ENCODE data around the gene AQP5. TPM values are rescaled to one million over a fixed set of nuclear protein-coding genes. Genes with fewer than 3 reads are reported as not detected.

The AQP5 gene
- total and polyA plus RNA-seq, 4 donors, result 0.20 to 2.4 (median 1.4) TPM

GRCh38 chr12:49921936-49922335 lies 39.7 kb upstream of the AQP5 start:
- no peak for DNase-seq (ENCODE audit: low read depth in 4 of 6, low spot score in 6 of 6)
- Histone ChIP-seq H3K27ac (ENCODE audit: low read depth, low read length) (no peak overlapping the region), H3K9me3 (ENCODE audit: control insufficient read depth, insufficient read depth, low read length) (no peaks in the 10 kb centered on the region), H3K27me3 (ENCODE audit: control insufficient read depth, insufficient read depth, low read length) (no peaks in the 10 kb centered on the region), H3K4me1 (ENCODE audit: control insufficient read depth, insufficient read depth, low read length) (peaks cover 10% of the 10 kb centered on the region), H3K4me3 (ENCODE audit: low read depth, low read length) (no peak overlapping the region), H3K36me3 (ENCODE audit: control insufficient read depth, insufficient read depth, low read length) (no peaks in the 10 kb centered on the region)
- 71% methylated on average over 6 of the region's 6 CpGs for WGBS (ENCODE audit: insufficient coverage)

DNA sequence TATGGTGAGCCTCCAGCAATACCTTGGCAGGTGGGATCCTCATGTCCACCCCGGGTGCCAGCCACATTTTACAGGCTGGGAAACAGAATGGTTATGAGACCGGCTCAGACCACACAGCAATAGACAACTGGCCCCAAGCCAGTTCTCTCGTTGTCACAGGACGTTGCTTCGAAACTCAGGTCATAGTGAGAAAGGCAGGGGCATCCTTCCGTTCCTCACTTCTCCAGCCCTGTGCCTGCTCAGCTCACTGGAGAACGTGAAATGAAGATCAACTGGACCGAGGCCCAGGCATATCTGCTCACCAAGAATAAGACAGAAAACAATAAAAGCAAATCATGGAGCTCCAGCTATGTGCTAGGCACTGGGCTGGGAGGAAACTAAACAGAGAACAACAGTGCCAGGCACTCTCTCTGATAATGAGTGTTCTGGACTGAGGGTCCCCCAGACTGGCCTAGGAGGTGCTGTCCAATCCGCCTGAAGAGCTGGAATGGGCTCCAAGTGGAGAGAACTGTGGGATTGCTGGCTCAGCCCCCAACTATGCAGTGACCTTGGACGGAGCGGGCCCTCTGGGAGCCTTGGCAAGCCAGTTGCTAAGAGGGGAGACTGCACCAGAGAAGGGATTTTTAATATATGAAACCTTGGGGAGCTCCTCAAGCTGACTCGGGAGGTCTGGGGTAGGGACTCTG lies 39.2 kb upstream of the AQP5 start:
- Histone ChIP-seq H3K36me3 (ENCODE audit: control insufficient read depth, insufficient read depth, low read length) (no peaks in the 10 kb centered on the region), H3K9me3 (ENCODE audit: control insufficient read depth, insufficient read depth, low read length) (no peaks in the 10 kb centered on the region), H3K4me1 (ENCODE audit: control insufficient read depth, insufficient read depth, low read length) (peaks cover 5% of the 10 kb centered on the region), H3K27ac (ENCODE audit: low read depth, low read length) (no peak overlapping the region), H3K4me3 (ENCODE audit: low read depth, low read length) (no peak overlapping the region), H3K27me3 (ENCODE audit: control insufficient read depth, insufficient read depth, low read length) (no peaks in the 10 kb centered on the region)
- DNase-seq (ENCODE audit: low read depth in 4 of 6, low spot score in 6 of 6), result no peak
- WGBS (ENCODE audit: insufficient coverage), result 78% methylated on average over 11 of the region's 12 CpGs

- no peak overlapping the region for H3K4me3 ChIP-seq (ENCODE audit: low read depth, low read length)
- H3K27me3 ChIP-seq (ENCODE audit: control insufficient read depth, insufficient read depth, low read length), result no peaks in the 10 kb centered on the region
- WGBS (ENCODE audit: insufficient coverage), result 85% methylated on average over 3 of the region's 7 CpGs
- H3K9me3 ChIP-seq (ENCODE audit: control insufficient read depth, insufficient read depth, low read length), result no peaks in the 10 kb centered on the region
- H3K4me1 ChIP-seq (ENCODE audit: control insufficient read depth, insufficient read depth, low read length), result no peaks in the 10 kb centered on the region
- no peak for DNase-seq (ENCODE audit: low read depth in 4 of 6, low spot score in 6 of 6)
- no peaks in the 10 kb centered on the region for H3K36me3 ChIP-seq (ENCODE audit: control insufficient read depth, insufficient read depth, low read length)
- no peak overlapping the region for H3K27ac ChIP-seq (ENCODE audit: low read depth, low read length)
Observed at GRCh38 chr12:49923035-49923644, 38.5 kb upstream of the AQP5 start.

DNA sequence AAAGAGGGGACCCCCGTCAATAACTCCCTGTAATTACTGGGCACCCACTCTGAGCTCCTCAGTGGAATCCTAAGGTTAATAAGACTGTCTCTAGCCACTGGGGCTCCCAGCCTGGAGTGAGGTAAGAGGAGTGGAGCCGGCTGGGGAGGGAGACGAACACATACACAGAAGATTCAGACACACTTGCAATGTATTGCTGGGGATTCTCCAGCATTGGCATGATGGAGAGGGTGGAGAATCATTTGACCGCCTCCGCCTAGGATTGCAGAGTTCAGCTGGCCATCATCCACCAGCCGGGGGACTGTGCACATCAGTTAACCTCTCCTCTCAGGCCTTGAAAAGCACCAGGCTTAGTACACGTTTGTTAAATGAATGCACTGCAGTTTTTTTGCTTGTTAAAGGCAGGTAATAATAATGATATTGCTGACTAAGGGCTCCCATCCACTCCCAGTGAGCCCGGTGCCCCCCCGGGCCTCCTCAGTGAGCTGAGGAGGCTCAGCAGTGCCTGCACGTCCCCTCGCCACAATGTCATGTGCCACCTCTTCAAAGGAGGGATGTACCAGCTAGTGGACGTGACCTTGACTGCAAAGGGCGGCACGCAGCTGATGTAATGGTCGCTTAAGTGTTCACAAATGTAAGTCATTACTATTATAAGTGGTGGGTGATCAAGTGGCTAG lies 37.7 kb upstream of the AQP5 start:
- no peaks in the 10 kb centered on the region for H3K9me3 ChIP-seq (ENCODE audit: control insufficient read depth, insufficient read depth, low read length)
- no peaks in the 10 kb centered on the region for H3K36me3 ChIP-seq (ENCODE audit: control insufficient read depth, insufficient read depth, low read length)
- no peak for DNase-seq (ENCODE audit: low read depth in 4 of 6, low spot score in 6 of 6)
- no peaks in the 10 kb centered on the region for H3K4me1 ChIP-seq (ENCODE audit: control insufficient read depth, insufficient read depth, low read length)
- no peak overlapping the region for H3K4me3 ChIP-seq (ENCODE audit: low read depth, low read length)
- H3K27me3 ChIP-seq (ENCODE audit: control insufficient read depth, insufficient read depth, low read length), result no peaks in the 10 kb centered on the region
- H3K27ac ChIP-seq (ENCODE audit: low read depth, low read length), result no peak overlapping the region
- 91% methylated on average over 10 of the region's 15 CpGs for WGBS (ENCODE audit: insufficient coverage)

DNA sequence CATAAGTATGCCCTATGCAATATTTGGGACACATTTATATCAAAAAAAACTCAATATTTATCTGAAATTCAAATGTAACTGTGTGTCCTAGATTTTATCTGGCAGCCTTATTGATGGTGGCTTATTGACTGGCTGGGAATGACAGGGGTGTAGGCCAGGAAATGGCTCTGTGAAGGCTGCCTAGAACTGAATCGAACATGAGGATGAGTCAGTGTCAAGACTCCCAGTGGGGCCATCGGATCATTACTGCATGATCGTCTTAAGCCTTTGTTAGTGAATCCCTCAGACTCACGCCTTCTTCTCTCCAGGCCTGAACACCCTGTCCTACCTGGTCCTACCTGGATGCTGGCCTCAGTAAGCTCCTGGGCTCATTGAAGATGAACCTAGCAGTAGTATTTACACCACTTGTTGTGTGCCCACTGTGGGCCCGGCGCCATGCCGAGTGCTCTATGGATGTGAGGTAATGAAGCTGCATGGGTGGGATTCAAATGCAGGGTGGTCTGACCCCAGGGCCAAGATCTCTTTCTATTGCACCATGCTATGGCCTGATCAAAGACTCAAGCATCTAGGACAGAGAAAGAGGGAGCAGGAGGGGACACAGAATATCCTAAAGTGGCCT lies 36.9 kb upstream of the AQP5 start:
- Histone ChIP-seq H3K4me1 (ENCODE audit: control insufficient read depth, insufficient read depth, low read length) (no peaks in the 10 kb centered on the region), H3K27me3 (ENCODE audit: control insufficient read depth, insufficient read depth, low read length) (no peaks in the 10 kb centered on the region), H3K4me3 (ENCODE audit: low read depth, low read length) (no peak overlapping the region), H3K36me3 (ENCODE audit: control insufficient read depth, insufficient read depth, low read length) (no peaks in the 10 kb centered on the region), H3K27ac (ENCODE audit: low read depth, low read length) (no peak overlapping the region), H3K9me3 (ENCODE audit: control insufficient read depth, insufficient read depth, low read length) (no peaks in the 10 kb centered on the region)
- 84% methylated on average over 4 of the region's 7 CpGs for WGBS (ENCODE audit: insufficient coverage)
- no peak for DNase-seq (ENCODE audit: low read depth in 4 of 6, low spot score in 6 of 6)

GRCh38 chr12:49925433-49926204 lies 36.1 kb upstream of the AQP5 start:
- DNase-seq (ENCODE audit: low read depth in 4 of 6, low spot score in 6 of 6), result no peak
- WGBS (ENCODE audit: insufficient coverage), result 97% methylated on average over 5 of the region's 11 CpGs
- H3K27me3 ChIP-seq (ENCODE audit: control insufficient read depth, insufficient read depth, low read length), result no peaks in the 10 kb centered on the region
- H3K4me3 ChIP-seq (ENCODE audit: low read depth, low read length), result no peak overlapping the region
- H3K27ac ChIP-seq (ENCODE audit: low read depth, low read length), result no peak overlapping the region
- H3K4me1 ChIP-seq (ENCODE audit: control insufficient read depth, insufficient read depth, low read length), result no peaks in the 10 kb centered on the region
- no peaks in the 10 kb centered on the region for H3K36me3 ChIP-seq (ENCODE audit: control insufficient read depth, insufficient read depth, low read length)
- no peaks in the 10 kb centered on the region for H3K9me3 ChIP-seq (ENCODE audit: control insufficient read depth, insufficient read depth, low read length)

GRCh38 chr12:49928471-49928870 lies 33.2 kb upstream of the AQP5 start:
- DNase-seq (ENCODE audit: low read depth in 4 of 6, low spot score in 6 of 6), result no peak
- Histone ChIP-seq H3K9me3 (ENCODE audit: control insufficient read depth, insufficient read depth, low read length) (no peaks in the 10 kb centered on the region), H3K27me3 (ENCODE audit: control insufficient read depth, insufficient read depth, low read length) (no peaks in the 10 kb centered on the region), H3K27ac (ENCODE audit: low read depth, low read length) (no peak overlapping the region), H3K36me3 (ENCODE audit: control insufficient read depth, insufficient read depth, low read length) (no peaks in the 10 kb centered on the region), H3K4me1 (ENCODE audit: control insufficient read depth, insufficient read depth, low read length) (no peaks in the 10 kb centered on the region), H3K4me3 (ENCODE audit: low read depth, low read length) (no peak overlapping the region)
- WGBS (ENCODE audit: insufficient coverage), result 92% methylated on average over 5 of the region's 6 CpGs

DNA sequence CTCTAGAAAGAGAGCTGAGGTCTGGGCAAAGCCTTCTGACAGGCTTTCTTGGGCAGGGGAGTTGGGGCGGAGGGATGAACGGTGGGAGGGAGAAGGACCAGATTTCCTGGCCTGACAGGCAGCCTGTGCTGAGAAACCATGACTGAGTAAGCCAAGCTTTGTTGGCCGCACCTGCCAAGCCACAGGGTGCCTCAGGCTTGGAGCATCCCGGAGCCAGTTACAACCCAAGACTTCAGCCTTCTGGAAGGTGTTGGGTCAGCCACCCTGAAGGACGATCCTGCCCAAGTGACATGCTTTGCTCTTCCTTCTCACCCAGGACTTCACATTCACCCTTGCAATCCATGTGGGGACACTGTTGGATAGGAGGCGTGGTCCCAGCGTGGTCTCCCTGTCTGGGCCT lies 32.1 kb upstream of the AQP5 start:
- H3K36me3 ChIP-seq (ENCODE audit: control insufficient read depth, insufficient read depth, low read length), result no peaks in the 10 kb centered on the region
- no peaks in the 10 kb centered on the region for H3K27me3 ChIP-seq (ENCODE audit: control insufficient read depth, insufficient read depth, low read length)
- no peaks in the 10 kb centered on the region for H3K4me1 ChIP-seq (ENCODE audit: control insufficient read depth, insufficient read depth, low read length)
- no peaks in the 10 kb centered on the region for H3K9me3 ChIP-seq (ENCODE audit: control insufficient read depth, insufficient read depth, low read length)
- WGBS (ENCODE audit: insufficient coverage), result 74% methylated on average over 4 of the region's 7 CpGs
- no peak for DNase-seq (ENCODE audit: low read depth in 4 of 6, low spot score in 6 of 6)
- no peak overlapping the region for H3K27ac ChIP-seq (ENCODE audit: low read depth, low read length)
- H3K4me3 ChIP-seq (ENCODE audit: low read depth, low read length), result no peak overlapping the region

DNA sequence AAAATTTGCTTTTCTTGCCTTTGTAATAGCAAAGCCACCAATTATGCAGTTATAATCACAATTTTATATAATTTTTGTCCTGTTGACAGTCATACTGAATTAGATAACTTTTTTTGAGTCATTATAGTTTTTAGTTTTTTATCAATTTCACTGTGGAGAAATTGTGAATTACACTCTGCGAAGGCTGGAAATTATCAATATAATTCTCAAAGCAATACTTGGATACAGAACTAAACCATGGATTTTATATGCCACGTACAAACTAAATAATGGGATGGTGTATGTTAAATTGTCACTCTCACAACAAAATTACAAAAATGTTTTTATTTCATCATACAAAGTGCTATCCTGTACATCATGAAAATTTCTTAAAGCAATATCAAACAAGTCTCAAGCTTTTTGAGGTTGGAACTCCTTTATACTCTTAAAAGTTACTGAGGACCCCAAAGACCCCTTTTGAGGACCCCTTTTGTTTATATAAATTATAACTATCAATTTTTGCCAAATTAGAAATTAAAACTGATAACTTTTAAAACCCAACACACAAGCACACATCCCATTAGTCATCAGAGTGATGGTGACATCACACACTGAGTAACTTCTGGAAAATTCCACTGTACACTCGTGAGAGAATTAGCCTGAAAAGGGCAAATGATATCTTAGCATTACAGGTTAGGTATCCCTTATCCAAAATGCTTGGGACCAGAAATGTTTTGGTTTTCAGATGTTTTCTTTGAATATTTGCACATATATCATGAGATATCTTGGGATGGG lies 31.0 kb upstream of the AQP5 start:
- no peaks in the 10 kb centered on the region for H3K36me3 ChIP-seq (ENCODE audit: control insufficient read depth, insufficient read depth, low read length)
- H3K4me1 ChIP-seq (ENCODE audit: control insufficient read depth, insufficient read depth, low read length), result no peaks in the 10 kb centered on the region
- no CpG with 5 or more reads among the region's 3 CpGs for WGBS (ENCODE audit: insufficient coverage)
- H3K9me3 ChIP-seq (ENCODE audit: control insufficient read depth, insufficient read depth, low read length), result no peaks in the 10 kb centered on the region
- no peak for DNase-seq (ENCODE audit: low read depth in 4 of 6, low spot score in 6 of 6)
- no peaks in the 10 kb centered on the region for H3K27me3 ChIP-seq (ENCODE audit: control insufficient read depth, insufficient read depth, low read length)
- no peak overlapping the region for H3K27ac ChIP-seq (ENCODE audit: low read depth, low read length)
- no peak overlapping the region for H3K4me3 ChIP-seq (ENCODE audit: low read depth, low read length)

Data from spinal cord (tissue), 10 donors.